ENCODE results near the gene SSX4B. TPM values are rescaled to one million over a fixed set of nuclear protein-coding genes. Genes with fewer than 3 reads are reported as not detected.
"Not testable (repeated sequence)": the region's sequence is repeated elsewhere in the genome, so short reads cannot be mapped to it uniquely, and the experiment has no call there.

SSX4B gene
- total RNA-seq, 4 donors from 2014 or later = not detected

DNA sequence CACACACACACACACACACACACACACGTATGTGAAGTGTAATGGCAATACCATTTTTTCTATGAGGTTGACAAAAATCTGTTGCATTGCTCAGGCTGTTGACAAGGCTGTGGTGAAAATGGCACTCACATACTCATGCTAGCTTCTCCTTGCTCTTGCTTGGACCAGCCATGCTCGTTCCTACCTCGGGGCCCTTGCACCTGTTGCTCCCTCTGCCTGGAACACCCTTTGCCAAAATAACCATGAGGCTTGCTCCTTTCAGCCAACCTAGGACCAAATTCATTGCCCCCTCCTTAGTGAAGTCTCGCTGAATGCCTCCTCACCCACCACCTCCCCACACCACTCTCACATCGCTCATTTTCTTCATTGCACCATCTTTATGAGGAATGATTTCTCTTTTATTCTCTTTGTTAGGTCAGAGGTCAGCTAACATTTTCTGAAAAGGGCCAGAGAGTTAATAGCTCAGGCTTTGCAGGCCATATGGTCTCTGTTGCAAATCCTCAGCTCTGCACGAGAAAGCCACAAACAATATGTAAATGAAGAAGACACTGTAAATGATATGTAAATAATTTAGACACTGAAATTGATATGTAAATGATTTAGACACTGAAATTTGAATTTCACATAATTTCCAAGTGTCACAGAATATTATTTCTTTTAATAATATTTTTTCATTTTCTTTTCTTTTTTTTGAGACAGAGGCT, 45.0 kb upstream of the SSX4B start:
- no peak overlapping the region for H3K4me3 ChIP-seq
- no peak for DNase-seq
- no peaks in the 10 kb centered on the region for H3K36me3 ChIP-seq
- no peak overlapping the region for H3K27ac ChIP-seq
- no peaks in the 10 kb centered on the region for H3K4me1 ChIP-seq
- TF ChIP-seq POLR2A (IDR thresholded peaks at IDR 0.05) (no peak), POLR2AphosphoS5 (IDR thresholded peaks at IDR 0.05) (no peak), EP300 (IDR thresholded peaks at IDR 0.05; ENCODE audit: low read depth) (no peak)
- TF ChIP-seq, protein P1, sequence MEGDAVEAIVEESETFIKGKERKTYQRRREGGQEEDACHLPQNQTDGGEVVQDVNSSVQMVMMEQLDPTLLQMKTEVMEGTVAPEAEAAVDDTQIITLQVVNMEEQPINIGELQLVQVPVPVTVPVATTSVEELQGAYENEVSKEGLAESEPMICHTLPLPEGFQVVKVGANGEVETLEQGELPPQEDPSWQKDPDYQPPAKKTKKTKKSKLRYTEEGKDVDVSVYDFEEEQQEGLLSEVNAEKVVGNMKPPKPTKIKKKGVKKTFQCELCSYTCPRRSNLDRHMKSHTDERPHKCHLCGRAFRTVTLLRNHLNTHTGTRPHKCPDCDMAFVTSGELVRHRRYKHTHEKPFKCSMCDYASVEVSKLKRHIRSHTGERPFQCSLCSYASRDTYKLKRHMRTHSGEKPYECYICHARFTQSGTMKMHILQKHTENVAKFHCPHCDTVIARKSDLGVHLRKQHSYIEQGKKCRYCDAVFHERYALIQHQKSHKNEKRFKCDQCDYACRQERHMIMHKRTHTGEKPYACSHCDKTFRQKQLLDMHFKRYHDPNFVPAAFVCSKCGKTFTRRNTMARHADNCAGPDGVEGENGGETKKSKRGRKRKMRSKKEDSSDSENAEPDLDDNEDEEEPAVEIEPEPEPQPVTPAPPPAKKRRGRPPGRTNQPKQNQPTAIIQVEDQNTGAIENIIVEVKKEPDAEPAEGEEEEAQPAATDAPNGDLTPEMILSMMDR (IDR thresholded peaks at IDR 0.05) = no peak
- in situ Hi-C loops (cut with MboI; ENCODE audit: low pct_ligation_motif_present in 1 of 4, low pct_unique_long_range_greater_than_20kb in 1 of 4, low sequenced_read_pairs in 3 of 4) (no loop called here), intact Hi-C loops (cut with DNase I; ENCODE audit: low total_unique reads) (no loop called here)
- WGBS, 2 donors (ENCODE audit: low coverage in 1 of 2) = 79% methylated on average over 6 of the region's 6 CpGs; no CpG with 5 or more reads in 1 of the 2 donors
- no peaks in the 10 kb centered on the region for H3K27me3 ChIP-seq
- H3K9me3 ChIP-seq = no peaks in the 10 kb centered on the region

- H3K27ac ChIP-seq = no peak overlapping the region
- no peaks in the 10 kb centered on the region for H3K36me3 ChIP-seq
- intact Hi-C loops (cut with DNase I; ENCODE audit: low total_unique reads) (no loop called here), in situ Hi-C loops (cut with MboI; ENCODE audit: low pct_ligation_motif_present in 1 of 4, low pct_unique_long_range_greater_than_20kb in 1 of 4, low sequenced_read_pairs in 3 of 4) (no loop called here)
- no peak for DNase-seq
- H3K27me3 ChIP-seq = no peaks in the 10 kb centered on the region
- H3K9me3 ChIP-seq = no peaks in the 10 kb centered on the region
- H3K4me1 ChIP-seq = no peaks in the 10 kb centered on the region
- WGBS, 2 donors (ENCODE audit: low coverage in 1 of 2) = 8 to 47% methylated on average over 2 to 4 of the region's 4 CpGs
- no peak overlapping the region for H3K4me3 ChIP-seq
- TF ChIP-seq POLR2AphosphoS5 (IDR thresholded peaks at IDR 0.05) = no peak
Measured at GRCh38 chrX:48451708-48452107, 39.9 kb upstream of the SSX4B start.

DNA sequence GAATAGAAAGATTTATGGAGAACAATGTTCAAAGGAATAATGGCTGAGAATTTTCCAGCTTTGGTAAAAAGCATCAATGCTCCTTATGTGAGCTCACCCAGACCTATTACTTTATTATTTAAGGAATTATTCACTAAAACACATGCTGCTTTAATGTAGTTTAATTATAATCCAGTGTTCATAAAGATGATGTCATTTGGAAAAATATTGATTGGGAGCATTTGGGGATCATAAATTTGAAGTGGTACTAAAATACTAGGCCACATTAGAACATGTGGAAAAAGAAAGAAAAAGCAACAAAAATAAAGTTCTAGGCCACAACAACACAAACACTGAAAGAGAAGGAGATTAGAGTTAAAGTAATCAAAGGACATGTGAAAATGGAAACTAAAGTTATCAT, 38.3 kb upstream of the SSX4B start:
- Histone ChIP-seq H3K27me3 (no peaks in the 10 kb centered on the region), H3K4me1 (no peaks in the 10 kb centered on the region), H3K9me3 (no peaks in the 10 kb centered on the region), H3K27ac (no peak overlapping the region), H3K36me3 (no peaks in the 10 kb centered on the region), H3K4me3 (no peak overlapping the region)
- intact Hi-C loops (cut with DNase I; ENCODE audit: low total_unique reads) = no loop called here
- no peak for TF ChIP-seq POLR2AphosphoS5 (IDR thresholded peaks at IDR 0.05)
- no peak for TF ChIP-seq EP300 (IDR thresholded peaks at IDR 0.05; ENCODE audit: low read depth)
- in situ Hi-C loops (cut with MboI; ENCODE audit: low pct_ligation_motif_present in 1 of 4, low pct_unique_long_range_greater_than_20kb in 1 of 4, low sequenced_read_pairs in 3 of 4) = no loop called here
- DNase-seq = no peak

GRCh38 chrX:48447201-48447600, 35.4 kb upstream of the SSX4B start:
- in situ Hi-C loops (cut with MboI; ENCODE audit: low pct_ligation_motif_present in 1 of 4, low pct_unique_long_range_greater_than_20kb in 1 of 4, low sequenced_read_pairs in 3 of 4); DNase-seq; H3K4me3 ChIP-seq; H3K36me3 ChIP-seq; H3K9me3 ChIP-seq; H3K27me3 ChIP-seq; H3K27ac ChIP-seq; intact Hi-C loops (cut with DNase I; ENCODE audit: low total_unique reads); H3K4me1 ChIP-seq: not testable (repeated sequence)
- 93% methylated on average over 6 of the region's 6 CpGs; no CpG with 5 or more reads in 1 of the 2 donors for WGBS, 2 donors (ENCODE audit: low coverage in 1 of 2)

DNA sequence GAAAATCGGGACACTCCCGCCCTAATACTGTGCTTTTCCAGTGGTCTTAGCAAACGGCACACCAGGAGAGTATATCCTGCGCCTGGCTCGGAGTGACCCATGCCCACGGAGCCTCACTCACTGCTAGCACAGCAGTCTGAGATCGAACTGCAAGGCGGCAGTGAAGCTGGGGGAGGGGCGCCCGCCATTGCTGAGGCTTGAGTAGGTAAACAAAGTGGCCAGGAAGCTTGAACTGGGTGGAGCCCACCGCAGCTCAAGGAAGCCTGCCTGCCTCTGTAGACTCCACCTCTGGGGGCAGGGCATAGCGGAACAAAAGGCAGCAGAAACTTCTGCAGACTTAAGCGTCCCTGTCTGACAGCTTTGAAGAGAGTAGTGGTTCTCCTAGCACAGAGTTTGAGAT, 22.0 kb upstream of the SSX4B start:
- intact Hi-C loops (cut with DNase I; ENCODE audit: low total_unique reads); H3K4me1 ChIP-seq; H3K27ac ChIP-seq; H3K4me3 ChIP-seq; DNase-seq; H3K36me3 ChIP-seq; H3K27me3 ChIP-seq; in situ Hi-C loops (cut with MboI; ENCODE audit: low pct_ligation_motif_present in 1 of 4, low pct_unique_long_range_greater_than_20kb in 1 of 4, low sequenced_read_pairs in 3 of 4); H3K9me3 ChIP-seq: not testable (repeated sequence)
- 90% methylated on average over 13 of the region's 13 CpGs; no CpG with 5 or more reads in 1 of the 2 donors for WGBS, 2 donors (ENCODE audit: low coverage in 1 of 2)

GRCh38 chrX:48430166-48430565, 18.4 kb upstream of the SSX4B start:
- H3K36me3 ChIP-seq; H3K4me1 ChIP-seq; H3K27ac ChIP-seq; DNase-seq; intact Hi-C loops (cut with DNase I; ENCODE audit: low total_unique reads); H3K4me3 ChIP-seq; in situ Hi-C loops (cut with MboI; ENCODE audit: low pct_ligation_motif_present in 1 of 4, low pct_unique_long_range_greater_than_20kb in 1 of 4, low sequenced_read_pairs in 3 of 4); H3K9me3 ChIP-seq; H3K27me3 ChIP-seq: not testable (repeated sequence)
- WGBS, 2 donors (ENCODE audit: low coverage in 1 of 2) = 66 to 83% methylated on average over 1 to 4 of the region's 4 CpGs

GRCh38 chrX:48429606-48430005, 17.8 kb upstream of the SSX4B start:
- H3K4me3 ChIP-seq; intact Hi-C loops (cut with DNase I; ENCODE audit: low total_unique reads); in situ Hi-C loops (cut with MboI; ENCODE audit: low pct_ligation_motif_present in 1 of 4, low pct_unique_long_range_greater_than_20kb in 1 of 4, low sequenced_read_pairs in 3 of 4); H3K27me3 ChIP-seq; H3K4me1 ChIP-seq; H3K36me3 ChIP-seq; DNase-seq; H3K9me3 ChIP-seq; H3K27ac ChIP-seq: not testable (repeated sequence)
- WGBS, 2 donors (ENCODE audit: low coverage in 1 of 2) = 82% methylated on average over 5 of the region's 5 CpGs; no CpG with 5 or more reads in 1 of the 2 donors

- in situ Hi-C loops (cut with MboI; ENCODE audit: low pct_ligation_motif_present in 1 of 4, low pct_unique_long_range_greater_than_20kb in 1 of 4, low sequenced_read_pairs in 3 of 4) = not testable (repeated sequence)
- WGBS, 2 donors (ENCODE audit: low coverage in 1 of 2) = no CpG with 5 or more reads among the region's 12 CpGs
Measured at GRCh38 chrX:48427027-48427716, 15.4 kb upstream of the SSX4B start.

GRCh38 chrX:48397825-48398224, 13.9 kb downstream of the SSX4B start:
- DNase-seq; intact Hi-C loops (cut with DNase I; ENCODE audit: low total_unique reads); H3K27me3 ChIP-seq; H3K4me1 ChIP-seq; H3K9me3 ChIP-seq; H3K36me3 ChIP-seq; H3K27ac ChIP-seq; H3K4me3 ChIP-seq; in situ Hi-C loops (cut with MboI; ENCODE audit: low pct_ligation_motif_present in 1 of 4, low pct_unique_long_range_greater_than_20kb in 1 of 4, low sequenced_read_pairs in 3 of 4): not testable (repeated sequence)
- WGBS, 2 donors (ENCODE audit: low coverage in 1 of 2) = 16% methylated on average over 1 of the region's 1 CpG; no CpG with 5 or more reads in 1 of the 2 donors

More at GRCh38 chrX:48427027-48427716, 15.4 kb upstream of the SSX4B start:
- H3K9me3 ChIP-seq; H3K27ac ChIP-seq; H3K4me3 ChIP-seq; H3K27me3 ChIP-seq; DNase-seq; H3K4me1 ChIP-seq; H3K36me3 ChIP-seq; intact Hi-C loops (cut with DNase I; ENCODE audit: low total_unique reads): not testable (repeated sequence)

Data from transverse colon (tissue), 4 donors.